LNCaP clone FGC (cell line): ENCODE results near the gene SLC36A4.

ENCODE experiments used
- DNase-seq: peaks from one replicate; pipeline ENCODE4 v3.0.0-alpha.2; 2011; ENCODE audit warnings: low read depth
- H3K4me3 ChIP-seq: 2 replicates; pipeline ENCODE4 v1.5.1; 2011; ENCODE audit warnings: mild to moderate bottlenecking, low read depth, low read length, control low read depth
- TF ChIP-seq, protein P1 (sequence below): IDR thresholded peaks from 2 replicates; pipeline ENCODE4 v1.5.1; 2012; ENCODE audit warnings: mild to moderate bottlenecking; ENCODE audit not compliant: control insufficient read depth, insufficient read depth; ENCODE audit errors: extremely low read depth

Gene SLC36A4

DNA sequence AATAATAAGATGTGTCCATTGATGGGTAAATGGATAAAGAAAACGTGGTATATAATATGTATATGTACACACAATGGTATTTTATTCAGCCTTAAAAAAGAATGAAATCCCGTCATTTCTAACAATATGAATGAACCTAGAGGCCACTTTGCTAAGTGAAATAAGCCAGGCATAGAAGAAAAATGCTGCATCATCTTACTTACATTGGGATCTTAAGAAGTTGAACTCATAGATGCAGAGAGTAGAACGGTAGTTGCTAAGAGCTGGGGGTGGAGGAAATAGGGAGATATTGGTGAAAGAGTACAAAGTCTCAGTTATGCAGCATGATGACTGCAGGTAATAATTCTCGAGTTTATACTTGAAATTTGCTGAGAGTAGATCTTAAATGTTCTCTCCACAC lies 14.3 kb upstream of the SLC36A4 start:
- H3K4me3 ChIP-seq = no peak overlapping the region
- TF ChIP-seq, protein P1, sequence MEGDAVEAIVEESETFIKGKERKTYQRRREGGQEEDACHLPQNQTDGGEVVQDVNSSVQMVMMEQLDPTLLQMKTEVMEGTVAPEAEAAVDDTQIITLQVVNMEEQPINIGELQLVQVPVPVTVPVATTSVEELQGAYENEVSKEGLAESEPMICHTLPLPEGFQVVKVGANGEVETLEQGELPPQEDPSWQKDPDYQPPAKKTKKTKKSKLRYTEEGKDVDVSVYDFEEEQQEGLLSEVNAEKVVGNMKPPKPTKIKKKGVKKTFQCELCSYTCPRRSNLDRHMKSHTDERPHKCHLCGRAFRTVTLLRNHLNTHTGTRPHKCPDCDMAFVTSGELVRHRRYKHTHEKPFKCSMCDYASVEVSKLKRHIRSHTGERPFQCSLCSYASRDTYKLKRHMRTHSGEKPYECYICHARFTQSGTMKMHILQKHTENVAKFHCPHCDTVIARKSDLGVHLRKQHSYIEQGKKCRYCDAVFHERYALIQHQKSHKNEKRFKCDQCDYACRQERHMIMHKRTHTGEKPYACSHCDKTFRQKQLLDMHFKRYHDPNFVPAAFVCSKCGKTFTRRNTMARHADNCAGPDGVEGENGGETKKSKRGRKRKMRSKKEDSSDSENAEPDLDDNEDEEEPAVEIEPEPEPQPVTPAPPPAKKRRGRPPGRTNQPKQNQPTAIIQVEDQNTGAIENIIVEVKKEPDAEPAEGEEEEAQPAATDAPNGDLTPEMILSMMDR = no peak
- no peak for DNase-seq

DNA sequence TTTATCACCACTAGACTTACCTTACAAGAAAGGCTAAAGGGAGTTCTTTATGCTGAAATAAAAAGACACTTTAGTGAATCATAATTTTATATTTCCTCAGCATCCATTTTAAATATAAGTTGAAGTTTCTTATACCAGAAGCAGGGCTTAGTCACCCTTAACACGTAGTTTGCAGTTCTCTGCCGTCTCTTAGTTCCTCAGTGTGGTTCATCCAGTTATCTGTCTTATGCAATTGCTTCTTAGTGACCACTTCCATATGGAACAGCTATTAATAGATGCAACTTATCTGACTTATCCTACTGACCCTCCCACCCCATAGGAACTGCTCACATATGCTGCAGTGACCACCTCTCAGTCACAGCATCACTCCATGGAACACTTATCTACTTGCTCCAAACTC lies 11.7 kb upstream of the SLC36A4 start:
- no peak for DNase-seq
- TF ChIP-seq, protein P1 = no peak
- no peak overlapping the region for H3K4me3 ChIP-seq

DNA sequence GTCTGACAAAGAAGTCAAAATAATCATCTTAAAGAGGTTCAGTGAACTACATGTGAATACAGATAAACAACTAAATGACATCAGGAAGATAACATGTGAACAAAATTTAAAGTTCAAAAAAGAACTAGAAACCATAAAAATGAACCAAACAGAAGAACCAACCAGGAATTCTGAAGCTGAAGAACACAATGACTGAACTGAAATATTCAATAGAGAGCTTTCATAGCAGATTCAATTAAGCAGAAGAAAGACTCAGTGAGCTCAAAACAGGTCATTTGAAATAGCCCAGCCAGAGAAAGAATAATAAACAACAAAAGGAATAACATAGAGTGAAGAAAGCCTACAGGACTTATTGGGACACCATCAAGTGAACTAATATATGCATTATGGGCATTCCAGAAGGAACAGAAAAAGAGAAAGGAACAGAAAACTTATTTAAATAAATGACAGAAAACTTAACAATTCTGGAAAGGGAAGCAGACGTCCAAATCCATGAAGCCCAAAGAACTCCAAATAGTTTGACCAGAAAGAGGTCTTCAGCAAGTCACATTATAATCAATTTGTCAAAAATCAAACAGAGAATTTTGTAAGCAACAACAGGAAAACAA lies 11.0 kb upstream of the SLC36A4 start:
- DNase-seq = no peak
- TF ChIP-seq, protein P1 = no peak
- H3K4me3 ChIP-seq = no peak overlapping the region

DNA sequence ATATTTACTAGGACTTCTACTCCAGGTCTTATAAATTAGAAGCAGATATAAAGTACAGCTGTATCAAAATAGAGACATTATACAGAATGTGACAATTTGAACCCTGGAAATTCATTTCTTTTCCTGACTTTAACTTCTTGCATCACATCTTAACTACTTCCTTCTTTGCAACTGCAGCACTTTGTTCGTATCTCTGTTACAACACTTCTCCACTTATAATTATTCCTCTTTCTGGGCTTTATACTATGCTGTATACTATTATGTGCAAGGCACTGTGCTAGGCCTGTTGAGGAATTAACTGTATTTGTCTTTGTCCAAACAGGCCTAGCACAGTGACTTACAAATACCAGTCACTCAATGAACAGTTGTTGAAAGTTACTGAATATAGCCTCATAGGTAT lies 1.8 kb upstream of the SLC36A4 start:
- TF ChIP-seq, protein P1 = no peak
- no peak for DNase-seq
- H3K4me3 ChIP-seq = no peak overlapping the region

DNA sequence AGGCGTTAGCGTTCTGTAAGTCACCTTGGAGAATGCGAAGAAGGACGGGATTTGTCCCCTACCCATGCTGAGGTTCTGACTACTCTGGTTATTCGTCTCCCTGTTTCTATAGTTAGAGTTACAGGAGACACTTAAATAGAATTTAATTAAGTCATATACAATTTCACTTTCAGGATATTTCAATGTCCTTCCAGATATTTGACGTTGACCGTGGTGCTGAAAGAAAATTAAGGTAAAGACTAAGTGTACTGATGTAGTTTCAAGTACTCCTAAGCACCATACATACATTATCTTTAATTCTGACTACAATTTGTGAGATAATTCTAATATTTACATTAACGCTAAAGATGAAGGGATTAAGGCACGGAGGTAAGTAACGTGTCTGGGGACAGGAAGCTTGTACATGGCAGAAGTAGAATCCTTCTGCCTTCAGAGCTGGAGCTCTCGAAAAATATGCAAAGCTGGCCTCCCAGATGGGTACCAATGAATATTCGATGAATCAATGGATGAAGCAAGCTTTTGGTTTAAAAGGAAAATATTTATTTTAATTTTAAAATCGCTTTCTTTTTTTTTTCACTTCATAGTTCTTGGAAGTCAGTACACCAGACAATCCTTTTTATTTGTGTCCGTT lies 539 bp upstream of the SLC36A4 start:
- DNase-seq = no peak

DNA sequence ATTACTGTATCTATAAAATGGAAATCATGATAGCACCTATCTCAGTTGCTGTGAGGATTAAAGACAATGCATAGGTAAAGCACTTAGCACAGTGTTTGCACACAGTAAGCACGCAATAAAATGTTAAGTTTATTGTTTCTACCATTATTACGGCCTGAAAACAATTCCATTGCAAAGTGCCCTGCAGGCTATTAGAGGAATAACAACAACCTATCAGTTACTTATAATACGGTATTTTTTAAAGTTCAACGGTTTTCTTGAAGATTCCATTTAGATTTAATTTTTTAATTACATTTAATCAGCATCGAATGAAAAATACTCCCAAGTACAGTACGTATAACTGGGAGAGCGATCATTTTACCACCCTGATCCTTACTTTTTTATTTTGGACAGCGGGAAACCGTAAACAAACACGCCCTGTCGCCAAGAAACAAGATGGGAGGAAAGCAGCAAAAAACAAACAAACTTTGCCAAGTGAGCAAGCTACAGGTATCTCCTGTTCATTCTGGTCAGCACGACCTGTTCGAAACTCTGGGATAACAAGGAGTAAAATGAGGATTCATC lies 893 bp downstream of the SLC36A4 start:
- TF ChIP-seq, protein P1 = peak; percentile 39
- DNase-seq = no peak
- peak overlapping the region; percentile 67 for H3K4me3 ChIP-seq

More for the DNA sequence above, 539 bp upstream of the SLC36A4 start:
- peak overlapping the region; percentile 67 for H3K4me3 ChIP-seq
- TF ChIP-seq, protein P1 = no peak
